ENCODE results near the gene DIAPH3. TPM values are rescaled to one million over a fixed set of nuclear protein-coding genes. Genes with fewer than 3 reads are reported as not detected.

DIAPH3 gene
- total RNA-seq, 2 donors from 2014 or later, result 23.6 to 25.7 TPM

DNA sequence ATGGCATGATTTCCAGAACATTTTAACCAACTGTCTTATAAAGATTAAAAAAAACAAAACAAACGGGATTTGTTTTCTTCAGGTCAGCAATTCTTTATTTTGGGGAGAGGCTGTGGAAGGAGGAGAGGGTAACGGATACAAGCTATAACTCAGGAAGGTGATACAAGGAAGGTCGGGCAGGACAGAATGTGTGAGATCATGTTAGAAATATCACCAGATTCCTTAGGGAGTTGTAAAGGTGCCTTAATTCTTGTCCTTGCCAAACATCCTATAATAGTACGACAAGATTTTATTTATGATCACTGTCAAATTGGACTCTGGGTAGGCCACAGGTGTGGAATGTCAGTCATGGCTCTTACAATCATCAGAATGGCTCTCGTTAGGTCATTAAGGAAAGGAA is 503.1 kb downstream of the DIAPH3 start:
- H3K27me3 Mint-ChIP-seq (ENCODE audit: insufficient read depth), result no peaks in the 10 kb centered on the region
- H3K27ac ChIP-seq (ENCODE audit: low read depth, low read length), result no peak overlapping the region
- TF ChIP-seq, protein P1, sequence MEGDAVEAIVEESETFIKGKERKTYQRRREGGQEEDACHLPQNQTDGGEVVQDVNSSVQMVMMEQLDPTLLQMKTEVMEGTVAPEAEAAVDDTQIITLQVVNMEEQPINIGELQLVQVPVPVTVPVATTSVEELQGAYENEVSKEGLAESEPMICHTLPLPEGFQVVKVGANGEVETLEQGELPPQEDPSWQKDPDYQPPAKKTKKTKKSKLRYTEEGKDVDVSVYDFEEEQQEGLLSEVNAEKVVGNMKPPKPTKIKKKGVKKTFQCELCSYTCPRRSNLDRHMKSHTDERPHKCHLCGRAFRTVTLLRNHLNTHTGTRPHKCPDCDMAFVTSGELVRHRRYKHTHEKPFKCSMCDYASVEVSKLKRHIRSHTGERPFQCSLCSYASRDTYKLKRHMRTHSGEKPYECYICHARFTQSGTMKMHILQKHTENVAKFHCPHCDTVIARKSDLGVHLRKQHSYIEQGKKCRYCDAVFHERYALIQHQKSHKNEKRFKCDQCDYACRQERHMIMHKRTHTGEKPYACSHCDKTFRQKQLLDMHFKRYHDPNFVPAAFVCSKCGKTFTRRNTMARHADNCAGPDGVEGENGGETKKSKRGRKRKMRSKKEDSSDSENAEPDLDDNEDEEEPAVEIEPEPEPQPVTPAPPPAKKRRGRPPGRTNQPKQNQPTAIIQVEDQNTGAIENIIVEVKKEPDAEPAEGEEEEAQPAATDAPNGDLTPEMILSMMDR (conservative IDR thresholded peaks at IDR 0.05), result no peak

DNA sequence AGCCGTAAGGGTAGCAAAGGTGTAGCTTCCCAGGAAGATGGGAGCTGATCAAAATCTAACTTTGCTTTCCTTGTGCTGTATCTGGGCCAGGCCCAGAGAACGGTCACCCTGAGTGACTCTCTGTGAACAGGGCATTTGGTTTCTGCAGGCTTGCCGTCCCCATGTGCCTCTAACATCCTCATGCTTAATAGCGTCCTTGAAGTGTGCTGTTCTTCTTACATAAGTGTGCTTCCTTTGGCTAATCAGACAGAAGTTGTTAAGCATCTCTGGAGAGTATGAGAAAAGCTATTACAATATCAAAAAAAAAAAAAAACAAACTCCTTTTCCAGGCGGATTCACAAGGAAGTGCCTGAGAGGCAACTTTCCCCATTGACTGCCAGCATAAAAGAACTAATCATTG is 503.7 kb downstream of the DIAPH3 start:
- Mint-ChIP-seq H3K4me3 (no peak overlapping the region), H3K27ac (no peak overlapping the region), H3K9me3 (no peaks in the 10 kb centered on the region), H3K36me3 (ENCODE audit: low read depth) (peaks cover 8% of the 10 kb centered on the region), H3K27me3 (ENCODE audit: insufficient read depth) (no peaks in the 10 kb centered on the region), H3K4me1 (peaks cover 9% of the 10 kb centered on the region)
- Histone ChIP-seq H3K9me3 (ENCODE audit: control insufficient read depth, low read length) (peaks cover 3% of the 10 kb centered on the region), H3K4me1 (ENCODE audit: control insufficient read depth, insufficient read depth, low read length) (no peaks in the 10 kb centered on the region), H3K36me3 (ENCODE audit: control insufficient read depth, insufficient read depth, low read length) (peaks cover 12% of the 10 kb centered on the region), H3K27ac (ENCODE audit: low read depth, low read length) (no peak overlapping the region), H3K27me3 (ENCODE audit: control insufficient read depth, insufficient read depth, low read length, poor library complexity, severe bottlenecking) (no peaks in the 10 kb centered on the region), H3K9ac (ENCODE audit: extremely low read depth, low read length, poor library complexity, severe bottlenecking) (no peak overlapping the region), H3K4me3 (ENCODE audit: low read length) (no peak overlapping the region)
- TF ChIP-seq, protein P1 (conservative IDR thresholded peaks at IDR 0.05), result no peak
- no peak for DNase-seq
- WGBS, 2 experiments (ENCODE audit: insufficient coverage in 1 of 2, insufficient read length in 1 of 2), result 95 to 100% methylated on average over 2 to 5 of the region's 5 CpGs

More for the DNA sequence above, 503.1 kb downstream of the DIAPH3 start:
- H3K4me1 ChIP-seq (ENCODE audit: control insufficient read depth, insufficient read depth, low read length), result no peaks in the 10 kb centered on the region
- Mint-ChIP-seq H3K4me1 (peaks cover 11% of the 10 kb centered on the region), H3K36me3 (ENCODE audit: low read depth) (peaks cover 8% of the 10 kb centered on the region), H3K4me3 (no peak overlapping the region), H3K27ac (no peak overlapping the region), H3K9me3 (no peaks in the 10 kb centered on the region)
- H3K4me3 ChIP-seq (ENCODE audit: low read length), result no peak overlapping the region
- H3K9ac ChIP-seq (ENCODE audit: extremely low read depth, low read length, poor library complexity, severe bottlenecking), result no peak overlapping the region
- WGBS, 2 experiments (ENCODE audit: insufficient coverage in 1 of 2, insufficient read length in 1 of 2), result 90 to 100% methylated on average over 5 of the region's 5 CpGs
- DNase-seq, result no peak
- no peaks in the 10 kb centered on the region for H3K27me3 ChIP-seq (ENCODE audit: control insufficient read depth, insufficient read depth, low read length, poor library complexity, severe bottlenecking)
- peaks cover 3% of the 10 kb centered on the region for H3K9me3 ChIP-seq (ENCODE audit: control insufficient read depth, low read length)
- H3K36me3 ChIP-seq (ENCODE audit: control insufficient read depth, insufficient read depth, low read length), result peaks cover 18% of the 10 kb centered on the region

DNA sequence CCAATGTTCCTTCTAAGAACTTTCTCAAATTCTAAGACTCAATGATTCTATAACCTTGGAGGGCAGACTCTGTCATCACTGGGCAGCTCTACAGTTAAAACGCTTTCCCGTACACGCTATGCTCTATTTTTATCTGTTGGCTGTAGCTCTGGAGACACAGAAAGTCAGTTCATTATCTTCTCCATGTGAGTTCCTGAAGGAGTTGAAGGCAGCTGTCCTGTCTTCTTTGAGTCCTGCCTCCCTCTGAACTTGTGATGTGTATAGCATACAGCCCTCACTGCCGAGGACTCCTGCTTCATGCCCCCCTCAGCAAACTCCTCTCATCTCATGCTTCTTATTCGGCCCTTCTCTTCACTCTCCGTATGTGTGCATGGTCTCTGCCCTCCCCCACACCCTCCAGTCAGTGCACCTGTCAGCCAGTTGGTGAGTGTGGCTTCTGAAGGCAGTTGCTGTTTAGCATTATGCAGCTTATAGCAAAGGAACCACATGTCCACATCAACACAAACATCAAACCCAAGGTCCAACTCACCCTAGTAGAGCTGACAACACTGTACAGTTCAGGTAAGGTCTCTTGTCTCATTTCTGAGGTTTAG is 504.9 kb downstream of the DIAPH3 start:
- Histone ChIP-seq H3K27ac (ENCODE audit: low read depth, low read length) (no peak overlapping the region), H3K4me3 (ENCODE audit: low read length) (no peak overlapping the region), H3K9me3 (ENCODE audit: control insufficient read depth, low read length) (peaks cover 2% of the 10 kb centered on the region), H3K27me3 (ENCODE audit: control insufficient read depth, insufficient read depth, low read length, poor library complexity, severe bottlenecking) (no peaks in the 10 kb centered on the region), H3K36me3 (ENCODE audit: control insufficient read depth, insufficient read depth, low read length) (peaks cover 2% of the 10 kb centered on the region), H3K4me1 (ENCODE audit: control insufficient read depth, insufficient read depth, low read length) (no peaks in the 10 kb centered on the region), H3K9ac (ENCODE audit: extremely low read depth, low read length, poor library complexity, severe bottlenecking) (no peak overlapping the region)
- WGBS, 2 experiments (ENCODE audit: insufficient coverage in 1 of 2, insufficient read length in 1 of 2), result 95 to 96% methylated on average over 4 to 6 of the region's 6 CpGs
- peaks cover 3% of the 10 kb centered on the region for H3K36me3 Mint-ChIP-seq (ENCODE audit: low read depth)
- no peak overlapping the region for H3K4me3 Mint-ChIP-seq
- DNase-seq, result no peak
- H3K27me3 Mint-ChIP-seq (ENCODE audit: insufficient read depth), result no peaks in the 10 kb centered on the region
- TF ChIP-seq, protein P1 (conservative IDR thresholded peaks at IDR 0.05), result no peak
- no peaks in the 10 kb centered on the region for H3K9me3 Mint-ChIP-seq
- H3K4me1 Mint-ChIP-seq, result peaks cover 3% of the 10 kb centered on the region
- H3K27ac Mint-ChIP-seq, result no peak overlapping the region

Data from endodermal cell (in vitro differentiated cells).